ENCODE data around the gene CKS2. TPM values are rescaled to one million over a fixed set of nuclear protein-coding genes. Genes with fewer than 3 reads are reported as not detected.

CKS2 gene
- total and polyA plus RNA-seq, 2 of the 8 experiments (the other 6 are each of a cell fraction or from before 2014, with no cell fraction given), result 337 to 689 TPM

DNA sequence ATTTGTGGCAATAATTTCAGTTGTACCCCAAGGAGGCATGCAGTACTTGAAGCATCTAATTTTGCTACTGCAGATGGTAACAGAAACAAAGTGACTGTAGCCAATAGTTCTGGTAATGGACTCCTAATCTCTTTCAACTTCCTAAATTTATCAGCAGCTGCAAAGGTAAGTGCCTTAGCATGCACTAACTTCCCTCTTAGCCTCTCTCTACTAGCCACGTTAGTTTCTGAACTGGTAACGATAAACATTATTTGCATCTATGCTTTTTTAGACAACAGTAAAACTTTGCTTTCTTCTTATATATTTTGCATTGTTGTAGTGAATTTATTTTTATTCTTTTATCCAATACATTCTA lies 6.2 kb upstream of the CKS2 start (continued):
- TF ChIP-seq E2F6 (IDR thresholded peaks at IDR 0.05) (no peak), SIX5 (IDR thresholded peaks at IDR 0.05; ENCODE audit: low read depth, low read length) (no peak), SRF (IDR thresholded peaks at IDR 0.05; ENCODE audit: low read depth, low read length) (no peak), NRF1 (IDR thresholded peaks at IDR 0.05; ENCODE audit: low read depth, low read length) (no peak), RNF2 (IDR thresholded peaks at IDR 0.05; ENCODE audit: borderline replicate concordance, low read depth, low read length, missing control alignments, poor library complexity, severe bottlenecking) (no peak), CHD2 (IDR thresholded peaks at IDR 0.05; ENCODE audit: low read length) (no peak)

Measured in H1 (cell line).